H9 (cell line): Measurements from ENCODE around the gene TRPT1. TPM values are rescaled to one million over a fixed set of nuclear protein-coding genes. Genes with fewer than 3 reads are reported as not detected.

Experiments used
- DNase-seq: peaks from one replicate; pipeline ENCODE4 v3.0.0-alpha.2; 2017
- H2AFZ ChIP-seq: one replicate; pipeline ENCODE4 v1.6.1; 2013; ENCODE audit warnings: mild to moderate bottlenecking, low read length, control low read depth, moderate library complexity
- H2AK5ac ChIP-seq: 2 replicates; pipeline ENCODE4 v1.6.1; 2013; ENCODE audit warnings: low read length, control low read depth, mixed read lengths; ENCODE audit not compliant: insufficient read length
- H2BK120ac ChIP-seq: one replicate; pipeline ENCODE4 v1.6.1; 2013; ENCODE audit warnings: low read depth, mild to moderate bottlenecking, low read length, control low read depth, inconsistent platforms; ENCODE audit not compliant: poor library complexity, severe bottlenecking
- H2BK12ac ChIP-seq: 2 replicates; pipeline ENCODE4 v1.6.1; 2013; ENCODE audit warnings: low read length, control low read depth, mixed read lengths, low read depth; ENCODE audit not compliant: insufficient read length
- H2BK15ac ChIP-seq: 2 replicates; pipeline ENCODE4 v1.6.1; 2013; ENCODE audit warnings: low read depth, low read length, control low read depth
- H2BK20ac ChIP-seq: one replicate; pipeline ENCODE4 v1.6.1; 2013; ENCODE audit warnings: low read depth, mild to moderate bottlenecking, low read length, control low read depth, inconsistent platforms; ENCODE audit not compliant: poor library complexity, severe bottlenecking
- H2BK5ac ChIP-seq: 2 replicates; pipeline ENCODE4 v1.6.1; 2013; ENCODE audit warnings: low read length, control low read depth, mixed read lengths; ENCODE audit not compliant: insufficient read length
- H3K14ac ChIP-seq: 2 replicates; pipeline ENCODE4 v1.6.1; 2013; ENCODE audit warnings: low read length, control low read depth; ENCODE audit not compliant: insufficient read depth
- H3K18ac ChIP-seq: 2 replicates; pipeline ENCODE4 v1.6.1; 2013; ENCODE audit warnings: low read depth, mild to moderate bottlenecking, mixed read lengths, low read length, control low read depth; ENCODE audit not compliant: insufficient read length
- H3K23ac ChIP-seq: 2 replicates; pipeline ENCODE4 v1.6.1; 2013; ENCODE audit warnings: low read length, control low read depth, mixed read lengths, low read depth; ENCODE audit not compliant: insufficient read length
- H3K23me2 ChIP-seq: 2 replicates; pipeline ENCODE4 v1.6.1; 2013; ENCODE audit warnings: low read depth, mild to moderate bottlenecking, mixed read lengths, low read length, control low read depth; ENCODE audit not compliant: insufficient read length, poor library complexity, severe bottlenecking
- H3K27ac ChIP-seq: 2 replicates; pipeline ENCODE4 v1.5.1; 2013; ENCODE audit warnings: low read length, control low read depth, mixed read lengths, low read depth; ENCODE audit not compliant: insufficient read length
- H3K27me3 ChIP-seq: 2 replicates; pipeline ENCODE4 v1.6.1; 2013; ENCODE audit warnings: low read length, control low read depth, inconsistent platforms; ENCODE audit not compliant: insufficient read depth
- H3K4ac ChIP-seq: 2 replicates; pipeline ENCODE4 v1.6.1; 2013; ENCODE audit warnings: low read depth, mild to moderate bottlenecking, control low read depth, inconsistent platforms, low read length, moderate library complexity
- H3K4me1 ChIP-seq: 2 replicates; pipeline ENCODE4 v1.6.1; 2013; ENCODE audit warnings: low read length, control low read depth, inconsistent platforms; ENCODE audit not compliant: insufficient read depth
- H3K4me2 ChIP-seq: 2 replicates; pipeline ENCODE4 v1.6.1; 2013; ENCODE audit warnings: low read length, control low read depth, mixed read lengths; ENCODE audit not compliant: insufficient read length, insufficient read depth
- H3K56ac ChIP-seq: 2 replicates; pipeline ENCODE4 v1.6.1; 2013; ENCODE audit warnings: low read depth, mild to moderate bottlenecking, mixed read lengths, low read length, control low read depth; ENCODE audit not compliant: insufficient read length
- H3K79me1 ChIP-seq: 2 replicates; pipeline ENCODE4 v1.6.1; 2013; ENCODE audit warnings: low read depth, mild to moderate bottlenecking, moderate library complexity, low read length, control low read depth, inconsistent platforms; ENCODE audit not compliant: insufficient read depth, poor library complexity, severe bottlenecking
- H3K79me2 ChIP-seq: 2 replicates; pipeline ENCODE4 v1.6.1; 2013; ENCODE audit warnings: low read length, control low read depth, inconsistent platforms; ENCODE audit not compliant: insufficient read depth
- H3K9ac ChIP-seq: 2 replicates; pipeline ENCODE4 v1.6.1; 2013; ENCODE audit warnings: low read length, control low read depth, mixed read lengths; ENCODE audit not compliant: insufficient read length; ENCODE audit errors: extremely low read depth
- H3K9me3 ChIP-seq: one replicate; pipeline ENCODE4 v1.6.1; 2013; ENCODE audit warnings: low read depth, low read length, inconsistent platforms; ENCODE audit not compliant: control insufficient read depth
- H3T11ph ChIP-seq: one replicate; pipeline ENCODE4 v1.6.1; 2013; ENCODE audit warnings: mild to moderate bottlenecking, low read length, control low read depth, inconsistent platforms
- H4K20me1 ChIP-seq: one replicate; pipeline ENCODE4 v1.6.1; 2013; ENCODE audit not compliant: control insufficient read depth, insufficient read length, insufficient read depth
- H4K5ac ChIP-seq: 2 replicates; pipeline ENCODE4 v1.6.1; 2013; ENCODE audit warnings: low read depth, mild to moderate bottlenecking, mixed read lengths, low read length, control low read depth; ENCODE audit not compliant: insufficient read length
- H4K8ac ChIP-seq: replicated peaks from 2 replicates; pipeline ENCODE4 v1.6.1; 2013; ENCODE audit warnings: low read length, control low read depth, mixed read lengths, low read depth; ENCODE audit not compliant: insufficient read length
- H4K91ac ChIP-seq: 2 replicates; pipeline ENCODE4 v1.6.1; 2013; ENCODE audit warnings: low read depth, mild to moderate bottlenecking, moderate library complexity, mixed read lengths, low read length, control low read depth; ENCODE audit not compliant: insufficient read length
- H3K27ac Mint-ChIP-seq, 3 experiments: 2 replicates in 2 of 3; 3 replicates in 1 of 3; pipeline ENCODE4 v1.8.0; 2020 to 2021; ENCODE audit warnings: mixed read lengths in 3 of 3, mild to moderate bottlenecking in 1 of 3, moderate library complexity in 1 of 3
- H3K27me3 Mint-ChIP-seq: 2 replicates; pipeline ENCODE4 v1.8.0; 2021; ENCODE audit warnings: low read depth, mild to moderate bottlenecking, moderate library complexity, mixed read lengths
- H3K36me3 Mint-ChIP-seq, 3 experiments: 2 replicates in 2 of 3; 3 replicates in 1 of 3; pipeline ENCODE4 v1.8.0; 2020 to 2021; ENCODE audit warnings: low read depth in 3 of 3, mixed read lengths in 3 of 3; ENCODE audit not compliant: insufficient read depth in 1 of 3
- H3K4me1 Mint-ChIP-seq, 2 experiments: 2 replicates each; pipeline ENCODE4 v1.8.0; 2020; ENCODE audit warnings: mixed read lengths in 2 of 2
- H3K4me3 Mint-ChIP-seq, 2 experiments: 2 replicates in 1 of 2; 3 replicates in 1 of 2; pipeline ENCODE4 v1.8.0; 2020 to 2021; ENCODE audit warnings: mild to moderate bottlenecking in 2 of 2, mixed read lengths in 2 of 2, moderate library complexity in 1 of 2
- H3K9me3 Mint-ChIP-seq, 2 experiments: 2 replicates in 1 of 2; 3 replicates in 1 of 2; pipeline ENCODE4 v1.8.0; 2020; ENCODE audit warnings: mild to moderate bottlenecking in 2 of 2, mixed read lengths in 2 of 2, moderate library complexity in 1 of 2
- WGBS: extraction: QIAGEN DNeasy Blood & Tissue Kit; methylation state at CpG from one replicate; pipeline ENCODE4 v1.1.7; 2013; ENCODE audit warnings: missing lambda C conversion rate, low lambda C conversion rate, mixed read lengths; ENCODE audit not compliant: insufficient read length; ENCODE audit errors: extremely low coverage; 5-methylcytosine and 5-hydroxymethylcytosine counted together
- total RNA-seq: library from RNA; stranded (reverse); gene quantifications from 2 replicates; pipeline ENCODE4 v1.2.1, GENCODE V29; 2021
- TF ChIP-seq, protein P1 (sequence below): fragments of 200-600 bp; sonication (generic); conservative IDR thresholded peaks from 3 replicates; pipeline ENCODE4 v1.8.0; 2021; ENCODE audit warnings: antibody characterized with exemption, mild to moderate bottlenecking

The TRPT1 gene
- total RNA-seq, 1 experiment from 2014 or later, result 33.6 TPM

DNA sequence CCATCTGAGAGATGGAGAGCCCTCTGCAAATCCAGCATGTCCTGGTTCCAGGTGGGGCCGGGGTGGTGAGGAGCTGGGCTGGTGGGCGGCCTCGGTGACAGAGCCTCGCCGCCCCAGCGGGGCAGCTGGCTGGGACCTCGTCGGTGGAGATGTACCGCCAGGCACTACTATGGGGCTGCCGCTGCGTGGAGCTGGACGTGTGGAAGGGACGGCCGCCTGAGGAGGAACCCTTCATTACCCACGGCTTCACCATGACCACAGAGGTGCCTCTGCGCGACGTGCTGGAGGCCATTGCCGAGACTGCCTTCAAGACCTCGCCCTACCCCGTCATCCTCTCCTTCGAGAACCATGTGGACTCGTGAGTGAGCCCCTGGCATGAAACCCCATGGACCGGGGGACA, 32.4 kb upstream of the TRPT1 start:
- H3K27ac ChIP-seq, result no peak overlapping the region
- no peak overlapping the region for H4K5ac ChIP-seq
- no peak for DNase-seq
- H3K4me1 ChIP-seq, result no peaks in the 10 kb centered on the region
- no peaks in the 10 kb centered on the region for H4K20me1 ChIP-seq
- H3K36me3 Mint-ChIP-seq, result peaks cover 50 to 85% (median 72%) of the 10 kb centered on the region in 3 experiments
- no peak overlapping the region for H2BK12ac ChIP-seq
- no peak overlapping the region for H2BK15ac ChIP-seq
- no CpG with 5 or more reads among the region's 24 CpGs for WGBS
- TF ChIP-seq, protein P1, sequence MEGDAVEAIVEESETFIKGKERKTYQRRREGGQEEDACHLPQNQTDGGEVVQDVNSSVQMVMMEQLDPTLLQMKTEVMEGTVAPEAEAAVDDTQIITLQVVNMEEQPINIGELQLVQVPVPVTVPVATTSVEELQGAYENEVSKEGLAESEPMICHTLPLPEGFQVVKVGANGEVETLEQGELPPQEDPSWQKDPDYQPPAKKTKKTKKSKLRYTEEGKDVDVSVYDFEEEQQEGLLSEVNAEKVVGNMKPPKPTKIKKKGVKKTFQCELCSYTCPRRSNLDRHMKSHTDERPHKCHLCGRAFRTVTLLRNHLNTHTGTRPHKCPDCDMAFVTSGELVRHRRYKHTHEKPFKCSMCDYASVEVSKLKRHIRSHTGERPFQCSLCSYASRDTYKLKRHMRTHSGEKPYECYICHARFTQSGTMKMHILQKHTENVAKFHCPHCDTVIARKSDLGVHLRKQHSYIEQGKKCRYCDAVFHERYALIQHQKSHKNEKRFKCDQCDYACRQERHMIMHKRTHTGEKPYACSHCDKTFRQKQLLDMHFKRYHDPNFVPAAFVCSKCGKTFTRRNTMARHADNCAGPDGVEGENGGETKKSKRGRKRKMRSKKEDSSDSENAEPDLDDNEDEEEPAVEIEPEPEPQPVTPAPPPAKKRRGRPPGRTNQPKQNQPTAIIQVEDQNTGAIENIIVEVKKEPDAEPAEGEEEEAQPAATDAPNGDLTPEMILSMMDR, result no peak
- no peak overlapping the region for H3K9ac ChIP-seq
- H3T11ph ChIP-seq, result no peak overlapping the region
- H3K27ac Mint-ChIP-seq, result peak overlapping the region in 1 of 3 experiments; percentile 31; a peak in 1 of 7 replicates
- no peak overlapping the region for H2BK120ac ChIP-seq
- no peaks in the 10 kb centered on the region for H3K27me3 Mint-ChIP-seq
- H3K23me2 ChIP-seq, result no peaks in the 10 kb centered on the region
- no peaks in the 10 kb centered on the region for H3K9me3 Mint-ChIP-seq
- no peak overlapping the region for H3K4me2 ChIP-seq
- H4K91ac ChIP-seq, result no peak overlapping the region
- no peak overlapping the region for H3K18ac ChIP-seq
- H2BK5ac ChIP-seq, result no peak overlapping the region
- no peak overlapping the region for H2AK5ac ChIP-seq
- no peak overlapping the region for H3K4me3 Mint-ChIP-seq
- no peak overlapping the region for H3K14ac ChIP-seq
- no peak overlapping the region for H3K23ac ChIP-seq
- no peaks in the 10 kb centered on the region for H3K27me3 ChIP-seq
- H3K56ac ChIP-seq, result no peak overlapping the region
- H2BK20ac ChIP-seq, result no peak overlapping the region
- H3K79me2 ChIP-seq, result no peaks in the 10 kb centered on the region
- H3K79me1 ChIP-seq, result no peaks in the 10 kb centered on the region
- no peaks in the 10 kb centered on the region for H3K9me3 ChIP-seq
- H2AFZ ChIP-seq, result no peak overlapping the region
- H3K4ac ChIP-seq, result no peak overlapping the region
- H4K8ac ChIP-seq, result no peak overlapping the region
- H3K4me1 Mint-ChIP-seq, result peaks cover under 1 to 7% of the 10 kb centered on the region in 2 experiments
